Measurements from ENCODE around the gene PIP4K2A. TPM values are rescaled to one million over a fixed set of nuclear protein-coding genes. Genes with fewer than 3 reads are reported as not detected.
A peak's percentile ranks its signal among the peaks of the same experiment; 100 is the strongest.

The PIP4K2A gene
- total RNA-seq, 2 donors from 2014 or later = 3.6 to 7.8 TPM

DNA sequence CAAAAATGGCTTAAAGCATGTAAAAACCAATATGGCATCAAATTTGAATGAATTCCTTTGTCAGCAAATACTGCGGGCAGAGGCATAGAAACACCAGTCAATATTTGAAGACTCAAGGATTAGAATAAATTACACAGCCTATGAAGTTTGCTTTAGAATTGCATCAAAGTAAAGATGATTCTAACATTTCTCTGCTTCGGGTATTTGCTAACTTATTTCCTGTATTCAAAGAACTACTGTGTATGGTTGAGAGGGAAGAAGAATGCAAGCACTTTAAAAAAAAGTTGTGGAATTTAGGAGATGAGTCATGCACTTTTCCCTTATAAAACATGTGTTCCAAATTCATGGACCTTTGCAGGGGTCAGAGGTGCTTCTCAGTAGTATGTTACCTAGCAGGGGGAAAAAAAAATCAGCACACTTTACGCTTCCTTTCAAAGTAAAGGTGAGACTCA lies 90.1 kb downstream of the PIP4K2A start:
- 50 to 70% methylated on average over 3 of the region's 3 CpGs for WGBS, 2 donors
- peak; percentile 64 for ATAC-seq
- Histone ChIP-seq H3K27ac (peak overlapping the region in 2 of 4 donors; percentile 10 to 43), H3K27me3 (no peaks in the 10 kb centered on the region), H3K4me3 (no peak overlapping the region), H3K36me3 (replicated peaks in 1 of 2; ENCODE audit: insufficient read depth in 1 of 2, low read depth in 2 of 2) (no peaks in the 10 kb centered on the region), H3K4me1 (peaks cover 52% of the 10 kb centered on the region), H3K9me3 (no peaks in the 10 kb centered on the region)
- TF ChIP-seq POLR2A (IDR thresholded peaks at IDR 0.05) = no peak
- TF ChIP-seq, protein P1, sequence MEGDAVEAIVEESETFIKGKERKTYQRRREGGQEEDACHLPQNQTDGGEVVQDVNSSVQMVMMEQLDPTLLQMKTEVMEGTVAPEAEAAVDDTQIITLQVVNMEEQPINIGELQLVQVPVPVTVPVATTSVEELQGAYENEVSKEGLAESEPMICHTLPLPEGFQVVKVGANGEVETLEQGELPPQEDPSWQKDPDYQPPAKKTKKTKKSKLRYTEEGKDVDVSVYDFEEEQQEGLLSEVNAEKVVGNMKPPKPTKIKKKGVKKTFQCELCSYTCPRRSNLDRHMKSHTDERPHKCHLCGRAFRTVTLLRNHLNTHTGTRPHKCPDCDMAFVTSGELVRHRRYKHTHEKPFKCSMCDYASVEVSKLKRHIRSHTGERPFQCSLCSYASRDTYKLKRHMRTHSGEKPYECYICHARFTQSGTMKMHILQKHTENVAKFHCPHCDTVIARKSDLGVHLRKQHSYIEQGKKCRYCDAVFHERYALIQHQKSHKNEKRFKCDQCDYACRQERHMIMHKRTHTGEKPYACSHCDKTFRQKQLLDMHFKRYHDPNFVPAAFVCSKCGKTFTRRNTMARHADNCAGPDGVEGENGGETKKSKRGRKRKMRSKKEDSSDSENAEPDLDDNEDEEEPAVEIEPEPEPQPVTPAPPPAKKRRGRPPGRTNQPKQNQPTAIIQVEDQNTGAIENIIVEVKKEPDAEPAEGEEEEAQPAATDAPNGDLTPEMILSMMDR (IDR thresholded peaks at IDR 0.05) = no peak
- intact Hi-C loops (cut with DNase I) = no loop called here
- no peak for DNase-seq

DNA sequence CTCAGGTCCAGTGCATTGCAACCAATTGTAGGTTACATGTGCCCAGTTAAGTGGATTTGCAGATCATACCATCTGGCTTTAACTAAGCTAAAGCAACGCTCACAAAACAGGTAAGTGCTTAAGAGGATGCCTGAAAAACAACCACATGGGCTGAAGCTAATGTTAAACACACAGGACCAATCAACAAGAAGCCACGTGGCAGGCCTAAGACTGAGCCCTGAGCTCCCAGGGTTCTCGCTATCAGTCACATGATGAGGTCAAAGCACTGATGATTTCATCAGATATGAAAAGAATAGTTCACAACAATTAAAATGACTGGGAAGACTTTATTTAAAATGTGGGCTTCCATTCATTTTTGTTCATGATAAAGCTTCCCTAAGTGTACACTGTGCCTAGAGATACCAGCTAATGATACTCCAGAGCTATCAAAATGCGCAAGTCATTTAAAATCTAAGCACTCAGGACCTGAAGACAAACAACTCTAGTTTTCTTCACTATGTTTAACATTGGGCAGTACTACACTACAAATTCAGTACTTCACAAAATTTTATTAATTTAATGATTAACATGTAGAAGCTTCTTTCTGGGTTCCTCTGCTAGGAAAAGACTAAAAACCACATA lies 90.6 kb downstream of the PIP4K2A start:
- H3K27me3 ChIP-seq = no peaks in the 10 kb centered on the region
- intact Hi-C loops (cut with DNase I) = no loop called here
- H3K4me1 ChIP-seq = peaks cover 52% of the 10 kb centered on the region
- no peak for TF ChIP-seq POLR2A (IDR thresholded peaks at IDR 0.05)
- TF ChIP-seq, protein P1 (IDR thresholded peaks at IDR 0.05) = no peak
- WGBS, 2 donors = 89 to 95% methylated on average over 4 of the region's 4 CpGs
- H3K27ac ChIP-seq = peak overlapping the region in 2 of 4 donors; percentile 10 to 43
- H3K4me3 ChIP-seq = no peak overlapping the region
- ATAC-seq = no peak
- H3K36me3 ChIP-seq (replicated peaks in 1 of 2; ENCODE audit: insufficient read depth in 1 of 2, low read depth in 2 of 2) = no peaks in the 10 kb centered on the region
- no peak for DNase-seq
- H3K9me3 ChIP-seq = no peaks in the 10 kb centered on the region

DNA sequence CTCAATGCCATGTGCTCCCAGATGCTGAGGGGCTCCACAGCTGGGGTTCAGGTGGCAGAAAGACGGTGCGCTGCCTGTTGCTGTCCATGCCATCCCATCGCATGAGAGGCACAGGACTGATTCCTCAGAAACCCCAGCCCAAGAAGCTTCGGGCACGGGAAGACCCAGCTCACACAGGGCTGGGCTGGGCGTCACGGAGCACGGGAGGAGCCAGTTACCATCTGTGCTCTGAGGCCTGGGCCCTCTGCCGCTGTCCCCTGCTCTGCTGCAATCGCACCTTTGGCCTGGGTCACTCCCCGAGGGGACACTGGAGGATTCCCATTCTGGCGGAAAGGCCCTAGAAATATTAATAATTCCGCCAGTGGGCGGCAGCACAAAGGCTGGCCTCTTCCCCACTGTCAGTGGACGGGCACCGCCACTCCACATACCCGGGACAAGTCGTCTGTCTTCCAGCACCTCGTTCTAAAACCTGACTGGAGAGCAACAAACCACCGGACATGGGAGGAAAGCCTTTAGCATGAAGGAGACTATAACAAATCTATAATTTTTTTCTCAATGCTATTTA lies 92.1 kb downstream of the PIP4K2A start:
- Histone ChIP-seq H3K27me3 (no peaks in the 10 kb centered on the region), H3K27ac (no peak overlapping the region), H3K4me1 (peaks cover 45% of the 10 kb centered on the region), H3K4me3 (no peak overlapping the region), H3K36me3 (replicated peaks in 1 of 2; ENCODE audit: insufficient read depth in 1 of 2, low read depth in 2 of 2) (no peaks in the 10 kb centered on the region), H3K9me3 (no peaks in the 10 kb centered on the region)
- 87 to 95% methylated on average over 11 to 20 of the region's 20 CpGs for whole genome bisulfite sequencing, 2 donors
- ATAC-seq (no peak), DNase-seq (no peak)
- TF ChIP-seq, protein P1 (IDR thresholded peaks at IDR 0.05) = no peak
- TF ChIP-seq POLR2A (IDR thresholded peaks at IDR 0.05) = no peak
- intact Hi-C loops (cut with DNase I) = no loop called here

DNA sequence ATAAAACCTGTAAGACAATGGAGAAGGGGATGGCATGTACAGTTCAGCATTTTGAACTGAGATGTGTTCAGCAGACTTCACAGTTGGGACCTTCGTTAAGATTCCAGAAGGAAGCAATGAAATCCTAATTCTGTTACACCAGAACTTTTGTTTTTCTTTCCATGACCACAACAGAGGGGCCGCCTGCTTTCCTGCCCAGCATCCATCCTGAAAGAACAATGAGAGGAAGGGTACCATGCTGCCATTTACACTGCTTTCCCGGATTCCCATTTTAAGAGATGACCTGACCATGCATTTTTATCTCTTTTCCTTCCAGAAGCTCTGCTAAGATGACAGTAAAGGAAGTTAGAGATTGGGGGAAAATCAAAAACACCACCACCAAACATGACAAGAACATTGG lies 92.7 kb downstream of the PIP4K2A start:
- Histone ChIP-seq H3K36me3 (replicated peaks in 1 of 2; ENCODE audit: insufficient read depth in 1 of 2, low read depth in 2 of 2) (no peaks in the 10 kb centered on the region), H3K9me3 (no peaks in the 10 kb centered on the region), H3K4me1 (peaks cover 41% of the 10 kb centered on the region), H3K4me3 (no peak overlapping the region), H3K27ac (no peak overlapping the region), H3K27me3 (no peaks in the 10 kb centered on the region)
- WGBS, 2 donors = 71 to 87% methylated on average over 3 of the region's 3 CpGs
- intact Hi-C loops (cut with DNase I) = no loop called here
- DNase-seq (no peak), ATAC-seq (no peak)
- TF ChIP-seq, protein P1 (IDR thresholded peaks at IDR 0.05) = no peak
- TF ChIP-seq POLR2A (IDR thresholded peaks at IDR 0.05) = no peak

- ATAC-seq (no peak), DNase-seq (no peak)
- WGBS, 2 donors = 85 to 96% methylated on average over 3 of the region's 3 CpGs
- Histone ChIP-seq H3K36me3 (replicated peaks in 1 of 2; ENCODE audit: insufficient read depth in 1 of 2, low read depth in 2 of 2) (no peaks in the 10 kb centered on the region), H3K9me3 (no peaks in the 10 kb centered on the region), H3K27ac (peak overlapping the region in 3 of 4 donors; percentile 32 to 52 (median 37)), H3K4me1 (peaks cover 44% of the 10 kb centered on the region), H3K4me3 (no peak overlapping the region), H3K27me3 (no peaks in the 10 kb centered on the region)
- TF ChIP-seq, protein P1 (IDR thresholded peaks at IDR 0.05) = no peak
- no peak for TF ChIP-seq POLR2A (IDR thresholded peaks at IDR 0.05)
- intact Hi-C loops (cut with DNase I) = no loop called here
Observed at GRCh38 chr10:22620929-22621328, 93.4 kb downstream of the PIP4K2A start.

All from body of pancreas (tissue), 4 donors.